DND-41 (cell line): ENCODE measurements around the gene SOCS7.

ENCODE experiments used
- CTCF ChIP-seq: IDR thresholded peaks from 2 replicates; pipeline ENCODE4 v1.5.1; 2012; ENCODE audit warnings: borderline replicate concordance, low read length, moderate library complexity, mild to moderate bottlenecking; ENCODE audit not compliant: poor library complexity, severe bottlenecking; ENCODE audit errors: extremely low read depth
- EZH2 ChIP-seq: IDR thresholded peaks from 3 replicates; pipeline ENCODE4 v1.6.1; 2012; ENCODE audit warnings: borderline replicate concordance, low read depth, mild to moderate bottlenecking, moderate library complexity, low read length, inconsistent platforms; ENCODE audit not compliant: severe bottlenecking

- TF ChIP-seq EZH2 (no peak), CTCF (no peak)
These were observed 5.9 kb upstream of the SOCS7 start for GRCh38 chr17:38345743-38346142.
